Upper lobe of right lung (tissue), 1 donor: ENCODE measurements around the gene SHLD1. TPM values are rescaled to one million over a fixed set of nuclear protein-coding genes. Genes with fewer than 3 reads are reported as not detected.

Experiments used
- ATAC-seq: fragments of 200-7000 bp; cut with Tn5 transposase; one replicate; pipeline ENCODE4 v1.9.1; 2020; ENCODE audit warnings: mild to moderate bottlenecking, moderate library complexity
- DNase-seq: peaks from one replicate; pipeline ENCODE4 v3.0.0-alpha.2; 2020
- H3K27ac ChIP-seq: fragments of 200-600 bp; one replicate; pipeline ENCODE4 v1.8.0; 2022
- H3K27me3 ChIP-seq: fragments of 200-600 bp; one replicate; pipeline ENCODE4 v1.8.0; 2022; ENCODE audit warnings: mild to moderate bottlenecking
- H3K36me3 ChIP-seq: fragments of 200-600 bp; one replicate; pipeline ENCODE4 v1.8.0; 2022
- H3K4me1 ChIP-seq: fragments of 200-600 bp; one replicate; pipeline ENCODE4 v1.8.0; 2022
- H3K4me3 ChIP-seq: fragments of 200-600 bp; one replicate; pipeline ENCODE4 v1.8.0; 2022; ENCODE audit warnings: mild to moderate bottlenecking
- H3K9me3 ChIP-seq: fragments of 200-600 bp; one replicate; pipeline ENCODE4 v1.8.0; 2022
- intact Hi-C: fragments of 100-400 bp; cut with DNase I; formaldehyde crosslinking; loops from one replicate; pipeline ENCODE4 v1.11.0; 2022
- total RNA-seq: library from RNA; stranded (reverse); fragmentation: NEBNext Ultra II Directional; extraction: Animal tissue kit (Norgen Biotek cat#: 25700); gene quantifications from one replicate; pipeline ENCODE4 v1.2.1, GENCODE V29; 2021
- TF ChIP-seq, protein P1 (sequence below): fragments of 200-600 bp; IDR thresholded peaks from one replicate; pipeline ENCODE4 v1.8.0; 2022; ENCODE audit warnings: antibody characterized with exemption
- donor health status: DM: no; HTN: yes; CAD: no; lungs with severe emphysema.

The SHLD1 gene
- total RNA-seq, 1 donor from 2014 or later, result 5.8 TPM

DNA sequence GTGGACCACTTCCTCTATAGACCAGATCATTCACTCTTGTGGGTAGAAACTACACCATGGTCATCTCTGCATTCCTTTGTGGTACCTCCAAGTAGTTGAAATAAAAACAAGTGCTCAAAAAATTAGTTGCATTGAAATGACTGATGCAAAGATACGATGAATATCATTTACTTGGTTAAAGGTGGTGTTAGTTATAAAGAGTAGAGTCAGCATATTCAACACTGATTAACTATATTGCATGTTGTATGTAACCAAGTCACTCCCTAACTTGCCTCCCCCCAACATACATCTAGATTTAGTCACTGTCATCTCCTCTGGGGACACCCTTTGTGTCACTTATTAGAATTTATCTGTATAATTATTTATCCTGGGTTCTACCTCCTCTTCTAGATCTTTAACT is 77.7 kb downstream of the SHLD1 start:
- no peaks in the 10 kb centered on the region for H3K4me1 ChIP-seq
- no peaks in the 10 kb centered on the region for H3K27me3 ChIP-seq
- intact Hi-C loops, result no loop called here
- no peaks in the 10 kb centered on the region for H3K36me3 ChIP-seq
- H3K27ac ChIP-seq, result no peak overlapping the region
- H3K4me3 ChIP-seq, result no peak overlapping the region
- ATAC-seq (no peak), DNase-seq (no peak)
- TF ChIP-seq, protein P1, sequence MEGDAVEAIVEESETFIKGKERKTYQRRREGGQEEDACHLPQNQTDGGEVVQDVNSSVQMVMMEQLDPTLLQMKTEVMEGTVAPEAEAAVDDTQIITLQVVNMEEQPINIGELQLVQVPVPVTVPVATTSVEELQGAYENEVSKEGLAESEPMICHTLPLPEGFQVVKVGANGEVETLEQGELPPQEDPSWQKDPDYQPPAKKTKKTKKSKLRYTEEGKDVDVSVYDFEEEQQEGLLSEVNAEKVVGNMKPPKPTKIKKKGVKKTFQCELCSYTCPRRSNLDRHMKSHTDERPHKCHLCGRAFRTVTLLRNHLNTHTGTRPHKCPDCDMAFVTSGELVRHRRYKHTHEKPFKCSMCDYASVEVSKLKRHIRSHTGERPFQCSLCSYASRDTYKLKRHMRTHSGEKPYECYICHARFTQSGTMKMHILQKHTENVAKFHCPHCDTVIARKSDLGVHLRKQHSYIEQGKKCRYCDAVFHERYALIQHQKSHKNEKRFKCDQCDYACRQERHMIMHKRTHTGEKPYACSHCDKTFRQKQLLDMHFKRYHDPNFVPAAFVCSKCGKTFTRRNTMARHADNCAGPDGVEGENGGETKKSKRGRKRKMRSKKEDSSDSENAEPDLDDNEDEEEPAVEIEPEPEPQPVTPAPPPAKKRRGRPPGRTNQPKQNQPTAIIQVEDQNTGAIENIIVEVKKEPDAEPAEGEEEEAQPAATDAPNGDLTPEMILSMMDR, result no peak
- H3K9me3 ChIP-seq, result no peaks in the 10 kb centered on the region

DNA sequence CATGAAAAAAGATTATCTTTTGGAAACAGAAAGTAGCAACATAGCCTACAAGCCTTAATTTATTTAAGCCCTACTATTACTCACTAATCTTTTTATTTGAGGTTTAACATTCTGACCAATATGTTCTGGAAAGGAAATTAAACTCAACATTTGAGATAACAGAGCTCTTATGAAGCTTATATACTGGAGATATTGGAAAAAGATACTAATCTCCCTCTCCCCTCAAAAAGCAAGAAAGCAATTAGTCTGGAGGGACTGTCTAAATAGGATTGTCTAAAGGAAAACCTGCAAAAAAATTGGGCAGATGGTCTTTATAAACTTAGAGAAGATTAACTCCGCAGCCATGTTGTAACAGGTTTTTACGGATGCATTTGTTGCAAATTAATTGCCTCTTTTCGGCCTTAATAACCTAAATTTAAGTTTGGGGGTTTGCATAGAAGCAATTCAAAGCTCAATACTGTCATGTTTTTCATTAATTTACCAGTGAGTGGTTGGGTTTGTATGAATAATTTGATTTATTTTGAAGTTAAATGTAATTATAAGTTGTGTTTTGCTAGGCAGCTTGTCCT is 79.1 kb downstream of the SHLD1 start:
- H3K4me3 ChIP-seq, result no peak overlapping the region
- TF ChIP-seq, protein P1, result no peak
- no peak overlapping the region for H3K27ac ChIP-seq
- no peaks in the 10 kb centered on the region for H3K36me3 ChIP-seq
- no peaks in the 10 kb centered on the region for H3K4me1 ChIP-seq
- no peaks in the 10 kb centered on the region for H3K9me3 ChIP-seq
- intact Hi-C loops, result no loop called here
- DNase-seq, result no peak
- ATAC-seq, result no peak
- H3K27me3 ChIP-seq, result no peaks in the 10 kb centered on the region

DNA sequence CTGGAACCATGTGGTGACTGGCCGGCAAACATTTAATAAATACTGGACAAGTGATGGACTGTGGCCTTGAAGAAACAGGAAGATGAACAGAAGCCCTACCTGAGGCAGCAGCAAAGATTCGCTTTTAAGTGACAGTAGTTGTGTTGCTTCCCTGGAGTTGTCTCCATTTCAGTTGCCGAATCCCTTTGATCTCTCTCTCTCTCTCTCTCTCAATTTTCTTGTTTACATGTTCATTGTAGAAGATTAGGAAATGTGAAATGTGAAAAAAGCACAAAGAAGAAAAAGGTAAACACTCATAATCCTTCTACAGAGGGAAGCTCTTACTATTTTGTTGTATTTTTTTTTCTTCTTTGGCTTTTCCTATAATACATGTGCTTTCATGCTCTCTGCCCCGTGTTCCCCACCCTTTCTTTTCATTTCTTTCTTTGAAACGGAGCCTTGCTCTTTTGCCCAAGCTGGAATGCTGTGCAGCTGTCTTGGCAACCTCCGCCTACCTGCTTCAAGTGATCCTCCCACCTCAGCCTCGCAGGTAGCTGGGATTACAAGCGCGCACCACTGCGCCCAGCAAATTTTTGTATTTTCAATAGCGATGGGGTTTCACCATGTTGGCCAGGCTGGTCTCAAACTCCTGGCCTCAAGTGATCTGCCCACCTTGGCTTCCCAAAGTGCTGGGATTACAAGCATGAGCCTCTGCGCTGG is 81.5 kb downstream of the SHLD1 start:
- Histone ChIP-seq H3K27ac (no peak overlapping the region), H3K4me3 (no peak overlapping the region), H3K9me3 (no peaks in the 10 kb centered on the region), H3K27me3 (no peaks in the 10 kb centered on the region), H3K4me1 (peaks cover 12% of the 10 kb centered on the region), H3K36me3 (no peaks in the 10 kb centered on the region)
- intact Hi-C loops, result no loop called here
- TF ChIP-seq, protein P1, result no peak
- no peak for ATAC-seq
- DNase-seq, result no peak

DNA sequence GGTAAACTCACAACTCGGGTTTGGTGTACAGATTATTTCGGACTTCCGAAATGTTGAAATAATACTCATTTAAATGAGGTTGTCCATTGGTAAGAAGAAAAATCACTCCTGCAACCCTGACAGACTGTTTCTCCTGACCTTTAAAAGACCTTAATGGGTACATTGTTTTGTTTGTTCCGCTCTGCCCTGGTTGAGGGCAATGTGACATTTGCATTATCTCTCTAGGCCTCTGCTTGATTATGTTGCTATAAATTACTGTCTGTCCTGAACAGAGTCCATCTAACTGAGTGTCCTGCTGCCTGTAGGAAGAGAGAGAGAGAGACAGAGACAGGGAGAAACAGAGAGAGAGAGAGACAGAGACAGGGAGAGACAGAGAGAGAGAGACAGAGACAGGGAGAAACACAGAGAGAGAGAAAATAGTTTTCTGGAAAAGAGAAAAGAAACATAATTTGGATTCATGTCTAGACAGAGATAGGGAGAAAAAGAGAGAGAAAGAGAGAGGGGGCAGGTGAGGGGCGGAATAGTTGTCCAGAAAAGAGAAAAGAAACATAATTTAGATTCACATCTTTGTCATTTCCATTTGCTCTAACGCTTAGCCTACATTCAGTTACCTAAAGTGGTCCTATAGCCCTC is 83.2 kb downstream of the SHLD1 start:
- H3K36me3 ChIP-seq, result no peaks in the 10 kb centered on the region
- ATAC-seq (no peak), DNase-seq (no peak)
- no peak overlapping the region for H3K4me3 ChIP-seq
- peaks cover 12% of the 10 kb centered on the region for H3K4me1 ChIP-seq
- H3K9me3 ChIP-seq, result no peaks in the 10 kb centered on the region
- TF ChIP-seq, protein P1, result no peak
- H3K27me3 ChIP-seq, result no peaks in the 10 kb centered on the region
- no peak overlapping the region for H3K27ac ChIP-seq
- intact Hi-C loops, result no loop called here

DNA sequence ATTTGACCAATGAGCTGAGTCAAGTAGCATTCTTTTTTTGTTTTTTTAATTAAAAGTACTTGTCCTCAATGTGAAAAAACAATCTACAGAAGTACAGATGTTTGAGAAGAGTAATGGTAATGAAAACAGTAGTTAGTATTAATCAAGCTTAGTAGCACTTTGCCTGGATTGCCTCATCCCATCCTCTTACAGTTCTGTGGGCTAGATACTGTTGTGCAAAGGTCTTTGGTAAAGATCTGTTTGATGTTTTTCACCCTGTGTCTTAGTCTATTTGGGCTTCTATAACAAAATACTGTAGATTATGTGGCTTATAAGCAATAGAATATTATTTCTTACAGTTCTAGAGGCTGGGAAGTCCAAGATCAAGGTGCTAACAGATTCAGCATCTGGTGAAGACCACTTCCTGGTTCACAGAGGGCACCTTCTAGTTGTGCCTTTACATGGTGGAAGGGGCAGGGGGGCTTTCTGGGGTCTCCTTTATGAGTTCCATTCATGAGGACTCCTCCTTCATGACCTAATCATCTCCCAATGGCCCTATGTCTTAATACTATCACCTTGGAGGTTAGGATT is 84.3 kb downstream of the SHLD1 start:
- TF ChIP-seq, protein P1, result no peak
- intact Hi-C loops, result no loop called here
- ATAC-seq (no peak), DNase-seq (no peak)
- no peak overlapping the region for H3K4me3 ChIP-seq
- no peaks in the 10 kb centered on the region for H3K9me3 ChIP-seq
- H3K27ac ChIP-seq, result no peak overlapping the region
- H3K27me3 ChIP-seq, result no peaks in the 10 kb centered on the region
- peaks cover 12% of the 10 kb centered on the region for H3K4me1 ChIP-seq
- H3K36me3 ChIP-seq, result no peaks in the 10 kb centered on the region
